KMS-11 (cell line): ENCODE results near the gene LRBA.

ENCODE experiments used
- H2AFZ ChIP-seq: fragments of 200-600 bp; sonication (generic); 2 replicates; pipeline ENCODE4 v1.6.1; 2016; ENCODE audit warnings: antibody characterized with exemption, mixed run types, low read depth
- H3K27ac ChIP-seq: fragments of 200-600 bp; sonication (generic); 2 replicates; pipeline ENCODE4 v1.6.1; 2016; ENCODE audit warnings: mild to moderate bottlenecking, mixed run types
- H3K27me3 ChIP-seq: fragments of 200-600 bp; sonication (generic); 2 replicates; pipeline ENCODE4 v1.6.1; 2017; ENCODE audit warnings: mild to moderate bottlenecking, low read depth, mixed run types, moderate library complexity; ENCODE audit not compliant: insufficient read depth
- H3K36me3 ChIP-seq: fragments of 200-600 bp; sonication (generic); 2 replicates; pipeline ENCODE4 v1.6.1; 2017; ENCODE audit warnings: mild to moderate bottlenecking, mixed run types; ENCODE audit not compliant: insufficient read depth
- H3K4me1 ChIP-seq: fragments of 200-600 bp; sonication (generic); 2 replicates; pipeline ENCODE4 v1.6.1; 2016; ENCODE audit warnings: mild to moderate bottlenecking, low read depth, mixed run types; ENCODE audit not compliant: poor library complexity, severe bottlenecking
- H3K4me2 ChIP-seq: fragments of 200-600 bp; sonication (generic); 2 replicates; pipeline ENCODE4 v1.7.0; 2016; ENCODE audit warnings: mild to moderate bottlenecking, mixed run types
- H3K4me3 ChIP-seq: fragments of 200-600 bp; sonication (generic); IDR thresholded peaks from 2 replicates; pipeline ENCODE4 v1.6.1; 2017; ENCODE audit warnings: low read depth, low read length, mixed read lengths; ENCODE audit not compliant: insufficient read depth
- H3K79me2 ChIP-seq: fragments of 200-600 bp; sonication (generic); 2 replicates; pipeline ENCODE4 v1.6.1; 2016; ENCODE audit warnings: low read depth, mixed run types; ENCODE audit not compliant: insufficient read depth
- H3K9ac ChIP-seq: fragments of 200-600 bp; sonication (generic); 2 replicates; pipeline ENCODE4 v1.6.1; 2016; ENCODE audit warnings: mild to moderate bottlenecking, mixed run types
- H4K20me1 ChIP-seq: fragments of 200-600 bp; sonication (generic); 2 replicates; pipeline ENCODE4 v1.6.1; 2016; ENCODE audit warnings: mild to moderate bottlenecking, mixed run types; ENCODE audit not compliant: insufficient read depth
- CTCF ChIP-seq: fragments of 200-600 bp; sonication (generic); conservative IDR thresholded peaks from 2 replicates; pipeline ENCODE4 v1.6.1; 2017; ENCODE audit warnings: low read depth, mild to moderate bottlenecking, antibody characterized with exemption, low read length, moderate library complexity, mixed read lengths

Gene LRBA

GRCh38 chr4:150219841-150220240 lies 795.2 kb downstream of the LRBA start:
- no peaks in the 10 kb centered on the region for H3K36me3 ChIP-seq
- no peak for TF ChIP-seq CTCF
- no peak overlapping the region for H3K27ac ChIP-seq
- H3K4me3 ChIP-seq = no peak overlapping the region
- H3K4me2 ChIP-seq = no peak overlapping the region
- H3K9ac ChIP-seq = no peak overlapping the region
- no peaks in the 10 kb centered on the region for H3K27me3 ChIP-seq
- peaks cover 1% of the 10 kb centered on the region for H3K4me1 ChIP-seq
- H4K20me1 ChIP-seq = no peaks in the 10 kb centered on the region
- no peak overlapping the region for H2AFZ ChIP-seq
- no peaks in the 10 kb centered on the region for H3K79me2 ChIP-seq

DNA sequence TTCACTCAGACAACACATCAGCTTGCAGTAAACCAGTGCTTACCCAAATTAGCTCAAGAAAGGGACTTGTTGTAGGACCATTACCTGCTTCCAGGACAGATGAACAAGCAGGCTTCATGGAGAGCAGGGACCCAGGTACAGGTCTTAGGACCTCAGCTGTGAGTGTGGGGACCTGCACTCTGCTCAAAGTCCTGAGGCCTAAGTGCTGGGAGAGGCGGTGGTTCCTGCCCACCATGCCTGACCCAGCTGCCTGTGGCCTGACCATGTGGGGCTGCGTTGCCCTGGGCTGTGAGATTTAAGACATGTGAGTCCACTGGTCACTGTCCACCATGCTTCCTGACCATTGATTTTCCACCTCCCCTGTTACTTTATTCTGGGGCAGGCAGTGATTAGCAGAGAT lies 796.6 kb downstream of the LRBA start:
- Histone ChIP-seq H3K4me2 (no peak overlapping the region), H4K20me1 (no peaks in the 10 kb centered on the region), H3K9ac (no peak overlapping the region), H3K4me3 (no peak overlapping the region), H3K27me3 (no peaks in the 10 kb centered on the region), H3K79me2 (no peaks in the 10 kb centered on the region), H3K4me1 (peaks cover 15% of the 10 kb centered on the region), H3K27ac (no peak overlapping the region), H2AFZ (no peak overlapping the region), H3K36me3 (no peaks in the 10 kb centered on the region)
- no peak for TF ChIP-seq CTCF

DNA sequence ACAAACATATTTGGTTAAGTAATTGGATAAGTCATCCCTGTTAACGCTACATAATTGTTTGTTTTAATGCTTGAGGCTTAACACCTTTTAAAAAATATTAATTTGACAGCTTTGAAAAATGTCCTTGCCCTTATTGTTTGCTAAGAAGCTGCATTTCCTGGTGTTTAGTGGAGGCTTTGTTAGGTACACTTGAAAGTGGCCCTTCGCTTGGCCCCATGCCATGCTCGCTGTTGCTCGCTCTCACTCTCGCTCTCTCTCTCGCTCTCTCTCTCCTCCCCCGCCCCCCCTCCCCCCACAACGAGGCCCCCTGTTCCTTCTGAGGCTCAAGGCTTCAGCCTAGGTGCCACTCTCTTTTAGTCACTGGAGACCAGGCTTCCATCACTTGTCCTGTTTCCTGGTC lies 797.3 kb downstream of the LRBA start:
- Histone ChIP-seq H3K4me2 (no peak overlapping the region), H3K79me2 (no peaks in the 10 kb centered on the region), H3K27ac (no peak overlapping the region), H2AFZ (no peak overlapping the region), H3K4me1 (peaks cover 22% of the 10 kb centered on the region), H3K4me3 (no peak overlapping the region), H3K9ac (no peak overlapping the region), H4K20me1 (no peaks in the 10 kb centered on the region), H3K27me3 (no peaks in the 10 kb centered on the region), H3K36me3 (no peaks in the 10 kb centered on the region)
- no peak for TF ChIP-seq CTCF

DNA sequence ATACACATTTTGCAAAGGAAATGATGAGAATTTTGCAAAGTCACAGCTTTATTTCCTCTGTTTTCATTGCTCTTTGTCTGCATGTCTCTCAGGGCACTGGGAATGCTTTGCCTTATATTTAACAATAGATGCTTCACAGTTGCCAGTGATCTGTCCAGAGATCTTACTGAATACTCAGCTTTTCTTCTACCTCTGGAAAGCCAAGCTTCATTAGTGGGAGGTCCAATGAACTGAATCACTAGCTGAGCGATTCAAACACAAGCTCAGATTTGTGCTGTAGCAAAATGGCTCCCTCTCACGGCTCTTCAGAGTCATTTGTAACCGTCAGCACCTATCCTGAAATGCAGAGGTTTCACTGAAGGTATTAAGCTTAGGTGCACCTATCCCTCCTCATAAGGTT lies 797.9 kb downstream of the LRBA start:
- H3K79me2 ChIP-seq = no peaks in the 10 kb centered on the region
- H3K9ac ChIP-seq = no peak overlapping the region
- H3K36me3 ChIP-seq = no peaks in the 10 kb centered on the region
- no peak overlapping the region for H3K4me2 ChIP-seq
- H2AFZ ChIP-seq = no peak overlapping the region
- H3K4me3 ChIP-seq = no peak overlapping the region
- H3K4me1 ChIP-seq = peaks cover 28% of the 10 kb centered on the region
- H4K20me1 ChIP-seq = no peaks in the 10 kb centered on the region
- H3K27ac ChIP-seq = no peak overlapping the region
- H3K27me3 ChIP-seq = no peaks in the 10 kb centered on the region
- no peak for TF ChIP-seq CTCF

DNA sequence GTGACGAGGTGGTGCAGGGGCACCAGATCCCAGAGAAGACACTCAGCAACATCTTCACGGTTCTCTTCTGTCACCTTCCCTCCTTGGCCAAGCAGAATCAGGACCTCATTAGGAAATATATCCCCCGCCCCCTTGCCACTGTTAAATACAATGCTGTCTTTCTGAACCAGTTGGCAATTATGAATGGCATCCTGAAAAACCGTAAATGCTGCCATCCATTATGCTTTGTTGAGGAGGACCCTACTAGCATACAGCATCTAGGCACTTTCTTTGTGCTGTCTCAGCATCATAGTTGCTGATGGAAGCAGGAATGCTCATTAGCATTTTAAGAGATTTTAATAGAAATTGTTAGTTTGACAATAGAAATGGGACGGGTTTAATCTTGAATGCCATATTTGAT lies 798.4 kb downstream of the LRBA start:
- Histone ChIP-seq H3K4me1 (peaks cover 33% of the 10 kb centered on the region), H3K4me3 (no peak overlapping the region), H3K36me3 (no peaks in the 10 kb centered on the region), H3K79me2 (no peaks in the 10 kb centered on the region), H3K27me3 (no peaks in the 10 kb centered on the region), H2AFZ (no peak overlapping the region), H4K20me1 (no peaks in the 10 kb centered on the region), H3K4me2 (no peak overlapping the region), H3K9ac (no peak overlapping the region), H3K27ac (no peak overlapping the region)
- no peak for TF ChIP-seq CTCF
